HG02763 (cell line): ENCODE data around the gene COX19.
"Not testable (repeated sequence)": the region's sequence is repeated elsewhere in the genome, so short reads cannot be mapped to it uniquely, and the experiment has no call there.

ENCODE experiments used
- ATAC-seq: cut with Tn5 transposase; IDR thresholded peaks from one replicate; pipeline ENCODE4 v1.9.1; 2021; ENCODE audit warnings: mild to moderate bottlenecking, moderate library complexity; ENCODE audit not compliant: unreplicated experiment

Gene COX19

DNA sequence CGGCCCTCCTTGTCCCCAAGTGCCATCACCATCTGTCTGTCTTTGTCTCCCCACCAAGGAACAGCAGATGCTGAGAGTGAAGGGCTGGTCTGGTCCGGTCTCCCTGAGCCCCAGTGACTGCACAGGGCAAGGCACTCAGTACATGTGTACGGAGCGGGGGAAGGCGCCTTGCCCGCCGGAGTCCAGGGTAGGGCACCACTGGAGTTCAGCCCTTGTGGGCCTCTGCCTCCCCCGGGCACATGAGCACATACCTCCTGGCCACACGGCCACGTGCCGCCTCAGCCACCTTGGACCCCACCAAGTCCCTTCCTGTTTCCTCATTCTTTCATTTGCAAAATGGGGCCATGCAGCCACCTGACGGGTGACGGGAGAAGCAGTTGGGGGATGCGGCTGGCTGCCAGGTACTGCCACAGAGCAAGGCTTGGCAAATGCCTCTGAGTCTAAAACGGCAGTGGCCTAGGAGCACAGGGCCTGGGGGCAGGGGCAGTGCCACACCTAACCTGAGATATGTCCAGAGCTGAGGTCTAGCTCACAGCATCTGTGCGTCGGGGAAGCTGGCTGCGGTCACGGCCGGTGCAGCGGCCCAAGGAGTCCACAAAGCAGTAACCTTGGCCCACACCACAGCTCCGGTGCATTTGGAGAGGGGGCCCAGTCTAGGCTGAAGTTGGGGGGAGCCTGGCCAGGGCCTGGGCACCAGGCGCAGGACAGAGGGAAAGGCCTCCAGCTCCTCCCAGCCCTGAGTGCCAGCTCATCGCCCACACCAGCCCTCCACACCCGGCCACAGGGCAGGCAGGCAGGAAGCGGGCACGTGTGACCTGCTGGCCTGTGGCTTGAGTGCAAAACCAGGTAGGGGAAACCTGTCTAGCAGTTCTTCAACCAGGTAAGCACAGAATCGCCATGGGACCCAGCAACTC is 26.1 kb downstream of the COX19 start:
- ATAC-seq: no peak

DNA sequence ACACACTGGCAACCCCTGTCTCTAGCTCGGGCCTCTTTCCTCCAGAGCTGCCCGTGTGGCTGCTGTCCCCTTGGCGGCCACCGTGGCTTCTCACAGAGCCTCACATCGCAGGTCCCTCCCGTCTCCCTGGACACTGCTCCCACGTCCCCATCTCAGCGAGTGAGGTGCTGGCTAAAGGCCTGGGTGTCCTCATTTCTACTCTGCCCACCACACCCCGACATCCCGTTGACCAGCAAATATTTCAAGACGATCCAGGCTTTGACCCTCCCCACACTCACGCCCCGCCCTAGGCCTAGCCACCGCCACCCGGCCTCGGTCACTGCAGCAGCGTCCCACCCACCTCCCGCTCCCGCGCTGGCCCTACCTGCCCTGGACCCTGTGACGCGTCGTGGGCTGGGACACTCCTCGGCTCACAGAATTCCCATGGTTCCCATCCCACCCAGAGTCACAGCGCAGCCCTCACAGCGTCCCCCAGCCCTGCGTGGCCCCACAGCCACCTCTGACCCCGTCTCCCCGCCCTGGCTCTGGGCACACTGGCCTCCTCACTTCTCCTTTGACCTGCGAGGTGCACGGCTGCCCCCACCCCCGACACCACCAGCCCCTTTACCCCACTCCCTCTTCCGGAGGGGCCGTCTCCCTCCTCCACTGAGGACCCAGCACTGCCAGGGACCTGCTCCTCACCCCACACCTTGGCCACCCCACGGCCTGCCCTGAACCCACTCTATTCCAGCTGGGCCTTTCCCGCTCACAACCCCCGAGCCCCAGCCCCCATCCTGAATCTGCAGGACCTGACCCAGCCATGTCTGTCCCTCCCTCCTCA is 27.7 kb downstream of the COX19 start:
- ATAC-seq: no peak

DNA sequence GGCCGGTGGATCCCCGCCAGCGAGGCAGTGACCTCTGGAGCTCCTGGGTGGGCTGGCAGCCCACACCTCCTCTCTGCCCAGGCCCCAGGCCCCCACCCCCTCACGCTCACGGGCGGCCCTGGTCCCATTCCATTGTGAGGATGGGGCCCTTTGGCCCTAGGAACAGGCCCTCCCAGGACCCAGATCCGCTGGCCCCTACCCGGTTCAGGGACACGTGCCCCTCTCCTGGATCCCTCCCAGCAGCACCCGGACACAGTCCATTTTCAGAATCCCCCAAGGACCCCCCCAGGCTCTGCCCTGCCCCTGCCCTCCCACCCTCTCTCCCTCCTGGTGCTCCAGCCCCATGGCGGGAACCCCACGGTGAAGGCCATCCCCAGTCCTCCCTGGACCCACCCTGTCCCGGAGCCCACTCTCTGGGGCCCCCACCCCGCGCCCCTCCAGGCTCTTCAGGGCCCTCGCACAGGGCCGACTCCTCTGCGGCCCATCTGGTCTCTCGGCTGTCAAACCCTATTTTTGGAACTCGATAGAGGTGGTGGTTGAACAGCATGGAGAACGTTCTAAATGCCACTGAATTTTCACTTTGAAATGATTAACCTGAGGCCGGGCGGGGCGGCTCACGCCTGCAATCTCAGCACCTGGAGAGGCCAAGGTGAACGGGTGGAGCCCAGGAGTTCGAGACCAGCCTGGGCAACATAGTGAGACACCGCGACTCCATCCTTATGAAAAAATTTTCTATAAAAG is 28.9 kb downstream of the COX19 start:
- no peak for ATAC-seq

DNA sequence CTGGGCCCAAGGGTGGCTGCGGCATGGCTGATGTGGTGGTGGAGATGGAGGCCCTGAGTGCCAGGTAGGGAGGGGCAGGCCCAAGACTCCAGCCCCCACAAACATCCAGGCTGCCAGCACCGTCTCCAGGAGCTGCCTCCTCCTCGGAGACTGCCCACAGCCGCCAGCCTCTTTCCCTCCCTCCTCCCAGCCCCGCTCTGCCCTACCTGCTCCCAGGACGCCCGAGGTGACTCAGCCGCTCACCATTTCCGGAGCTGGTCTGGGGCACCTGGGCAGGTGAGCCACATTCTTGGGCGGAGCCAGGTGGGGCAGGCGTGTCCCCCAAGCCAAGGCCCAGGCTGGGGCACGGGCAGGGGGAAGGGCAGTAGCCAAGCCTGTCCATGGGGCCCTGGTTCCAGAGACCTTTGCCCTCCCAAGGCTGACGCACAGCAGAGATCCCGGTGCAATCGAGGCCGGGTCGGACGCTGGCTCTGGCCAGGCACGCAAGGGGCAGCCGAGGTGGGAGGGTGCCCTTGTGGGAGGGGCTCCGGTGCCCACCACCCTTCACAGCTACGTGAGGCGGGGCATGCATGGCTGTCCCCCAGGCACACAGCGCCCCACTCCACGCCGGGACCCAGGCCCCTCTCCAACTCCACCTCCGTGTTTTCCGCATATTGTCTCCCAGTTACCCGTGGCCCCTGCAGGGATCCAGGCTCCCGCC is 29.6 kb downstream of the COX19 start:
- no peak for ATAC-seq

DNA sequence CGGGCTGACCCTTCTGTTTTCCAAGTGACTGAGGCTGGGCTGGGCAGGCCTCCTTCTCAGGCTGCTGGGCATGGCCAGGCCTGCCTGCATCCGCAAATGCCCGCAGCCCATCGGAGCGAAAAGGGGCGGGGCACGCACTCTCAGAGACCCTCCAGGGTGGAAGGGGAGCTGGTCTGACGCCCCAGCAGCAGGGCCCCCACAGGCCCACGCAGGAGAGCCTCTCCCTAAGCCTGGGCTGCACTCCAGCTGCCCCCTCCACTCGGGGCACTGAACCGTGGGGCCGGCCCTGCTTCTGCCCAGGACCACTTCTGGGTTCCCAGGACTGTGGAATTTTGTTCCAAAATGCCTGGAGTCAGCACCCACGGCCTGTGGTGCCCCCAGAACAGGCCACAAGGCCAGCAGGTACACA is 30.2 kb downstream of the COX19 start:
- ATAC-seq: no peak

DNA sequence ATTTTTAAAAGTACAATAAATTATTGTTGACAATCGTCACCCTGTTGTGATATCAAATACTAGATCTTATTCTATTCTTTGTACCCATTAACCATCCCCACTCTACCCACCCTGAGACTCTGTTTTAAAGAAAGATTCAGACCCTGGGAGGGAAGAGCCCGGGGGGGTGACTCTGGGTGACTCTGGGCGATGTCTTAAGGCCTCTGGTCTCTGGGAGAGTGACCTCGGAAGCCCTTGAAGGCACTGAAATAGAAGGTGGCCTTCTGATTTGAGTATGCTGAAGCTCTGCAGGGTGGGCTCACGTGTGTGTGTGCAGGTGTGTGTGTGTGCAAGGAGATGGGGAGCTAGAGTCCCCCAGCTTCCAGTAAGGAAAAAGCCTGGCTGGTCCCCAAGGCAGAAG is 30.6 kb downstream of the COX19 start:
- no peak for ATAC-seq

DNA sequence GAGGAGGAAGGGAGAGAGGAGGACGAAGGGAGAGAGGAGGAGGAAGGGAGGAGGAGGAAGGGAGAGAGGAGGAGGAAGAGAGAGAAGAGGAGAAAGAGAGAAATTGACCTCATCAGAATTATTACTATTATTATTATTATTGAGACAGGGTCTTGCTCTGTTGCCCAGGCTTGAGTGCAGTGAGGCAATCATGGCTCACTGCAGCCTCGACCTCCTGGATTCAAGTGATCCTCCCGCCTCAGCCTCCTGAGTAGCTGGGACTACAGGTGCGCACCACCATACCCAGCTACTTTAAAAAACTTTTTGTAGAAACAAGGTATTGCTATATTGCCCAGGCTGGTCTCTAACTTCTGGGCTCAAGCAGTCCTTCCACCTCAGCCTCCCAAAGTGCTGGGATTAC is 31.6 kb downstream of the COX19 start:
- ATAC-seq: not testable (repeated sequence)

DNA sequence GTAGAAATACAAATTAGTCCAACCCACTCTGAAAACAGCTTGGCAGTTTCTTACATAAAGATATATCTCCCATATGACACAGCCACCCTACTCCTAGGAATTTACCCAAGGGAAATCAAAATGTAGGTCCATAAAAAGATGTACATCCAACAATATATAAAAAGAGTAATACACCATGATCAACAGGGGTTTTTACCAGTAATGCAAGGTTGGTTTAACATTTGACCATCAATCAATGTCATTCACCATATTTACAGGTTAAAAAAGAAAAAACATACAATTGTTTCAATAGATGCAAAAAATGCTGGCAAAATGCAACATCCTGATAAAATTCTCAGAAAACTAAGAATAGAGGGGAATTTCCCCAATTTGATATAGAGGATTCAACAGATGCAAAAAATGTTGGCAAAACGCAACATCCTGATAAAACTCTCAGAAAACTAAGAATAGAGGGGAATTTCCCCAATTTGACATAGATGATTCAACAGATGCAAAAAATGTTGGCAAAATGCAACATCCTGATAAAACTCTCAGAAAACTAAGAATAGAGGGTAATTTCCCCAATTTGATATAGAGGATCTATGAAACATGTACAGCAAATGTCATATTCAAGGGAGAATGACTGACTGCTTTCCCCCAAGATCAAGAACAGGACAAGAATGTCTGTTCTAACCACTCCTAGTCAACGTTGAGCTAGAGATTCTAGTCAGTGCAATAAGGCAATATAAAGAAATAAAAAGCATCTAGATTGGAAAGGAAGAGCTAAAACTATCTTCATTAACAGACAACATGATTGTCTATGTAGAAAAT is 34.5 kb downstream of the COX19 start:
- ATAC-seq: no peak

DNA sequence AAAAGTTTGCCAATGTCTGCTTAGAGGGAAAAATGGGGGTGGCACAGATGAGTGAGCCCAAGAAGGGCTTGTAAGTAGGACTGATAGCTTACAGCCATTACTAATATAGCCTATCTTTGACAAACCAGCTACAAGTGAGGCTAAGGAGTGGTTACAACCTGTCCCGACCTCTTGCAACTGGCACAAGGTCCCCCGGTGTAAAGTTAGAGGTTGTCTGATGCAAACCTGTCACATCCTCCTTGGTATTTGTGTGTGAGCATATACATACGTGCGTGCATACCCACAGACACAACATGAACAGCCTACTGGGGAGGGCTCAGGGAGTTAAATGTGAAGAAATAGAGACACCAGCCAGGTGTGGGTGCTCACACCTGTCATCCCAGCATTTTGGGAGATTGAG is 35.5 kb downstream of the COX19 start:
- ATAC-seq: no peak

DNA sequence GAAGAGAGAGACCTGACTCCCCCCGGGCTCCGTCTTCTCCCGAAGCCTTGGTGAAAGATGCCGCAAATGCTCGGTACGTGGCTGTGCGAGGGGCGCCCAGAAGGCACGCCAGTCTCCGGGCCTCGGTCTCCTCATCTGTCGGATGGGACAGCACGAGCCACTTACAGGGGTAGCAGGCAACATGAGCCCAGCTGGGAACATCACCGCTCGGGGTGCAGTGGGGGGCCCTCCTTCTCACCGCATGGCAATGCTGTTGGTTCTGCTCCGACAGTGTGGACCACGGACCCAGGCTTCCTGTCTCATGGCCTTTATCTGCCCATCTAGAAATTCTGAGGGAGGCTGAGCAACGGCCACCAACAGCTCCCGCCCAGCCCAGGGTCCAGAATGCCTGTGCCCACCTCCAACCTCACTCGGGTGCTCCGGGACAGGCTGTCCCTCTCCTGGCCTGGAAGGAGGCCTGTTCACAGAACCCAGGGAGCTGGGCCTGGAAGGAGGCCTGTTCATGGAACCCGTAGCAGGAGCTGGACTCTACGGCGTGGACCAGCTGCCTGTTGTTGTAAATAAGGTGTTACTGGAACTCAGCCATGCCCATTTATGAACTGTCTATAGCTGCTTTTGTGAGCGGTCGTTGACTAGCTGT is 36.7 kb downstream of the COX19 start:
- ATAC-seq: no peak

DNA sequence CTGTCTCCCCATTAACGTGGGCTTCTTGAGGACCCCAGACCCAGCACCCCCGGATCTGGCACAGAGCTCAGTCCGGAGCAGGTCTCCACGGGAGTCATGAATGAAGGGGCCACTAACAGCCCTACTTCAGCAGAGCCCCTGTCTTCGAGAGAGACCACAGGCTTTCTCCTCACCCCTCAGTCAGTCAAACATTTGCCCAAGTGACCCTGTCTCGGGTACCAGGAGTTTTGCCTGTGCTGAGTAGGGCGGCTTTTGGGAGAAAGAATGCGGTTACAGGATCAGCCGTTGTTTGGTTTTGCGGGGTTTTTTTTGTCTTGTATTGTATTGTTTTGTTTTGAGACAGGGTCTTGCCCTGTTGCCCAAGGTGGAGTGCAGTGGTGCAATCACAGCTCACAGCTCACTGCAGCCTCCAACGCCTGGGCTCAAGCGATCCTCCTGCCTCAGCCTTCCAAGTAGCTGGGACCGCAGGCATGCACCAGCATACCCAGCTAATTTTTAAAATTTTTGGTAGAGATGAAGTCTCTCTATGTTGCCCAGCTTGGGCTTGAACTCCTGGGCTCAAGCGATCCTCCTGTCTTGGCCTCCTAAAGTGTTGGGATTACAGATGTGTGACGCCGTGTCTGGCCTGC is 37.4 kb downstream of the COX19 start:
- no peak for ATAC-seq

DNA sequence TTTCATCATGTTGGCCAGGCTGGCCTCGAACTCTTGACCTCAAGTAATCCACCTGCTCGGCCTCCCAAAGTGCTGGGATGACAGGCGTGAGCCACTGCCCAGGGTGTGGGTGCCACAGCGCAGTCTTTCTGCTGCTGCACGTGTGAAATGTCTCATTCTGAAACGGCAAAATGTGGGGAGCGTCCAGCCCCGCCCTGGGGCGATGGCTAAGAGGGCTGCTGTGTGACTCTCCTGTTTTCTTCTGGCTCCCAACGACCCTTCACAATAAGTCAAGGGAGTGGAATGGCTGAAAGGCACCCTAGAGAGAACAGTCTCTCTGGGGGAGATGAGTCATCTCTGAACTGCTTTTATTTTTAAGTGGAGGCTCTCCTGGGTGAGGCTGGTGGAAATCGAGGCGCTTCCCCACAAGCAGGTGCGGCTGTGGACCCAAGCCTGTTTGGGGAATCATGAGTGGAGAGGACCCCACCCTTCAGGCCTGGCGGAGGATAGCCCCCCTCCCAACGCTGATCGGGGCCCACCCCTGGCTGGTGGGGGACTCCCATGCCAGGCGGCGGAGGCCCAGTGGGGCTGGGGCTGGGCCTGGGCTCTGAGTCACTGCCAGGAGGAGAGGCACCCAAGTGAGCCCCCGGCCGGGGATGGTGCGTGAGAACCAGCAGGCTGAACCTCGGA is 38.8 kb downstream of the COX19 start:
- ATAC-seq: peak; percentile 69

DNA sequence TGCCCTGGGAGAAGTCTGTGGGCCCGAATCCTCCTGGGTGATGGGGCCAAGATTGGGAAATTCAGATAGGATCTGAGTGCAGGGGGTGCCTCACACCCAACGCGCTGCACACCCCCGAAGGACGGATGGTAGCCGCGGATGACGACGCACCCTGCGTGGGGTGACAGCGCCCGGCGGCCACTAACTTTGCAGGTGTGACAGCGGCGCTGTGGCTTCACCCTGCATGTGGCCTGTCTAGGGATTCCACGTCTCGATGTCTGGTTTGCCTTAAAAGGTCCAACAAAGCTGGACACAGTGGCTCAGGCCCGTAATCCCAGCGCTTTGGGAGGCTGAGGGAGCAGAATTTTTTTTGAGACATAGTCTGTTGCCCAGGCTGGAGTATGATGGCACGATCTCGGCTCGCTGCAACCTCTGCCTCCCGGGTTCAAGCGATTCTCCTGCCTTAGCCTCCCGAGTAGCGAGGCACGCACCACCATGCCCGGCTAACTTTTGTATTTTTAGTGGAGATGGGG is 39.4 kb downstream of the COX19 start:
- ATAC-seq: no peak

DNA sequence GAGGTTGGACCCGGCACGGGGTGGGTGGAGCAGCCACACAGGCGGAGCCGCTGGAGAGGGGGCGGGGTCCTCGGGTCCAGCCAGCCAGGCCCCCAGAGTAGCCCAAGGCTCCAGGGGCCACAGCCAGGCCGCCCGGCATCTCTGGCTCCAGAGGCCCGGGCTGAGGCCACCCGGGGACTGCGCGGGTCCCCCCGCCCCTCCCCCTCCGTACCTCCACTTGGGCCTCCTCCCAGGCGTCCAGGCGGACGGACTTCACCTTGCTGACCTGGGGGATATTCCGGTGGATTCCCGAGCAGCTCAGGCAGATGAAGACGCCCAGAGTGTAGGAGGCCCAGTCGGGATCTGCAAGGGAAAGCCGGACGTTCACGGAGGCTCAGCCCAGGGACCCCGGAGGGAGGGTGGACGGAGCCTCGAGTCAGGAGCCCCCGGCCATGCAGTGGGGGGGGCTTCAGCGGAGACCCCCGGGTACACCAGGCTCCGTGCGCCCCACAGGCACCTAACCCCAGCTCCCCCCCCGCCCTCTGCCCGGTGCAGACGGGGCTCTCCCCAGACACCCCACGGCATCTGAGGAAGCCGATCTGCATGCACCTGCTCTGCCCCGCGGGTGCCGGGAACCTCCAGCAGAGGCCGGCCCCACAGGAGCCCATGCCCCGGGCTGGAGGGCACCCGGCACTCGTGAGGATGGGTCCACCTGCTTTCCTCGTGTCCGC is 40.0 kb downstream of the COX19 start:
- no peak for ATAC-seq

DNA sequence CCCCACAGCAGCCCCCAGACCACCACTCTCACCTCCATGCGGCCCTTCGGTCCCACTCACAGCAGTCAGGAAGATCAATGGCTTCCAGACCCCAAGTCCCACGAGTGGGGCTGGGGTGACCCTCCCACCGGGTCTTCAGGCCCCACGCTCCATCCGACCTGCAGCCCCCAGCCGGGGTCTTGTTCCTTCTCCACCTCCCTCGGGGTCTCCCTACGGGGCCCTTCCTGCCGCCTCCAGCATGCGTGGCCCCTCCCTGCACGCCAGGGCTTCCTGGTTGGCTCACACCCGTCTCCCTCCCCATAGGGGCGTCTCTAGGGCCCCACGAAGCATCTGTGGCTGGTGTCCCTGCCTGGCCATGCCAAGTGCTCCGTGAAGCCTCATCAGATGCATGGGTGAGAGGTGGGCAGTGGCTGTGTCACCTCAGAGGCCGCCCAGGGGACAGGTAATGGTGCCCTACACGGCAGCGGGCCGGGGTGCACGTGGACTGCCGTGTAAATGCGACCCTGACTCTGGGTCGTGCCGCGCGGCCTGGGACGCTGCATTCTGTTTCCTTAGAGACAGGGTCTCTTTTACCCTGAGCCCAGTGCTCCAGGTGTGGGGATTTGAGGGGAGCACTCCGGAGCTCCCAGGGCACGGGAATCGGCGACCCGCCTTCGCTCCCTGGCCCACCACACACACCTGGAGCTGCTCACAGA is 40.7 kb downstream of the COX19 start:
- no peak for ATAC-seq

DNA sequence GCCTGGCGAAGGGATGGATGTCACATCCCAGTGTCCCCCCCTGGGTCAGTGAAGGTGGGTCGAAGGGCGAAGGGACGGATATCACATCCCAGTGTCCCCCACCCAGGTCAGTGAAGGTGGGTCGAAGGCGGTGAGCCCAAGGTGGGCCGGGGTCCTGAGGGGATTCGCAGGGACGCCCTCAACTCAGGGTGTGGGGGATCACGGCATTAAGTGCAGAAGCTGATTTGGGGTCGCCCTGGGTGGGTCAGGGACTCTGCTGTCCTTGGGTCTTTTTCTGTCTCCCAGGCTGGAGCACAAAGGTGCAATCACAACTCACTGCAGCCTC is 42.7 kb downstream of the COX19 start:
- no peak for ATAC-seq
